Stimulated activated CD4-positive, alpha-beta T cell treated with anti-CD3 and anti-CD28 coated beads, Interleukin-12 subunit alpha, Interleukin-12 subunit beta, amount 100 ng/mL, for 48 hours (primary cell): Measurements from ENCODE around the gene DLK2.
A peak's percentile ranks its signal among the peaks of the same experiment; 100 is the strongest.
"Not testable (repeated sequence)": the region's sequence is repeated elsewhere in the genome, so short reads cannot be mapped to it uniquely, and the experiment has no call there.

ENCODE experiments used
- DNase-seq, 3 donors: peaks; one replicate each; pipeline ENCODE4 v3.0.0-alpha.2; 2020; ENCODE audit warnings: low read depth in 2 of 3, low spot score in 1 of 3

The DLK2 gene

GRCh38 chr6:43455531-43456428, at the start of gene DLK2:
TSS of gene DLK2 (minus strand) at chr6:43455548. CDS start at chr6:43454825, 723 bp downstream.
- DNase-seq: peak in 2 of 3 donors; percentile 20 to 45

GRCh38 chr6:43503443-43503842, 48.1 kb upstream of the DLK2 start:
- no peak for DNase-seq

- no peak for DNase-seq
These were observed 47.3 kb upstream of the DLK2 start for GRCh38 chr6:43502666-43503065.

GRCh38 chr6:43500921-43501320, 45.6 kb upstream of the DLK2 start:
- no peak for DNase-seq

- DNase-seq: no peak
These were observed 43.9 kb upstream of the DLK2 start for GRCh38 chr6:43499028-43499815.

GRCh38 chr6:43498291-43498690, 42.9 kb upstream of the DLK2 start:
- not testable (repeated sequence) for DNase-seq

- DNase-seq: no peak
These were observed 42.3 kb upstream of the DLK2 start for GRCh38 chr6:43497689-43498088.

GRCh38 chr6:43497129-43497396, 41.7 kb upstream of the DLK2 start:
- no peak for DNase-seq

GRCh38 chr6:43496370-43497128, 41.2 kb upstream of the DLK2 start:
- DNase-seq: no peak

GRCh38 chr6:43495409-43495941, 40.1 kb upstream of the DLK2 start:
- no peak for DNase-seq

- no peak for DNase-seq
These were observed 39.4 kb upstream of the DLK2 start for GRCh38 chr6:43494766-43495165.

- DNase-seq: no peak
These were observed 39.0 kb upstream of the DLK2 start for GRCh38 chr6:43494321-43494720.

- DNase-seq: no peak
These were observed 38.5 kb upstream of the DLK2 start for GRCh38 chr6:43493833-43494232.

GRCh38 chr6:43493230-43493629, 37.9 kb upstream of the DLK2 start:
- no peak for DNase-seq

GRCh38 chr6:43492673-43493072, 37.3 kb upstream of the DLK2 start:
- DNase-seq: no peak

GRCh38 chr6:43491750-43492661, 36.7 kb upstream of the DLK2 start:
- DNase-seq: no peak

GRCh38 chr6:43490523-43490939, 35.2 kb upstream of the DLK2 start:
- no peak for DNase-seq

GRCh38 chr6:43489277-43490072, 34.1 kb upstream of the DLK2 start:
- DNase-seq: no peak

GRCh38 chr6:43488667-43489276, 33.4 kb upstream of the DLK2 start:
- DNase-seq: no peak
